Endometrium (tissue), 2 donors: Measurements from ENCODE around the gene TOX2.

Source experiments
- FAIRE-seq: peaks from 2 replicates; lab custom pipeline; 2012; peaks lifted over from hg19 to GRCh38; lab: Jason Lieb, UNC
- donor health status: control.
- donor health status: control.

Gene TOX2

GRCh38 chr20:44064501-44065400, 150.1 kb downstream of the TOX2 start:
- FAIRE-seq = no peak

- FAIRE-seq = no peak
Observed at GRCh38 chr20:44065401-44066340, 151.0 kb downstream of the TOX2 start.

GRCh38 chr20:44066645-44067606, 152.3 kb downstream of the TOX2 start:
- no peak for FAIRE-seq

- no peak for FAIRE-seq
Observed at GRCh38 chr20:44067650-44068081, 153.0 kb downstream of the TOX2 start.

GRCh38 chr20:44068316-44069201, 153.9 kb downstream of the TOX2 start:
- FAIRE-seq = no peak

DNA sequence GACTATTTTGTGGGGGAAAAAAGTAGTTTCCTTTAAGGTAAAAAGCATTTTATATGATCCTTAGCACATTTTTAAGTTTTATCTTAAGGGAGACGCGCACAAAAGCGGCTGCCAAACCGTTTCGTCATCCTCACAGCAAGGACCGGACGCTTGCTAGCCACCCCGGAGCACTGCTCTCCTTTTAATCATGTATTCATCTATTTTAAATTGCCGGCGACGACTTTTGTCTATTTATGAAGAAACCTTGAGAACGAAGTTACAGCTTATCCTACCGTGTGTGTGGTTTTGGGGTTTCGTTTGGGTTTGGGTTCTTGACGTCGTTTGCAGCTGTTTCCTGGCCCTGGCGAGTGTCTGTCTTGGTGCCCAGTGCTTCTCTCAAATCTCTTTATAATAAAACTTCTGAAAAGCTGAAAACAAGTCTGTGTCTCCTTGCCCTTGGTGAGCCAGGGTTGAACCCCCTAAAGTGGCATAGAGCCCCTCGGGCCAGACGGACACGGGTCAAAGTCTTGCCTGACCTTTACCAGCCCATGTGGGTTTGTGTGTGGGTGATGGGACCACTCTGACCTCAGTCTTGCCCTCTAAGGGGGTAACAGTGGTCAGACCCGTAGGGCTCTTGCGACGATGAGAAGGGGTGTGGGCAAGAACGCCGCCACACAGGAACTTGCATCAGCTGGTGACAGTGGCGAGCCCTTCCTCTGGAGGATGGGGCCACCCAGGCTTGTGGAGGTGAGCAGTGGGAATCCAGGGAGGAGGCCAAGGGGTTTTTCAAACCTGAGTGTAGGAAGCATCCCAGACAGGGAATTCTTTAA, 154.8 kb downstream of the TOX2 start:
- FAIRE-seq = no peak

GRCh38 chr20:44070139-44070900, 155.7 kb downstream of the TOX2 start:
- FAIRE-seq = no peak

DNA sequence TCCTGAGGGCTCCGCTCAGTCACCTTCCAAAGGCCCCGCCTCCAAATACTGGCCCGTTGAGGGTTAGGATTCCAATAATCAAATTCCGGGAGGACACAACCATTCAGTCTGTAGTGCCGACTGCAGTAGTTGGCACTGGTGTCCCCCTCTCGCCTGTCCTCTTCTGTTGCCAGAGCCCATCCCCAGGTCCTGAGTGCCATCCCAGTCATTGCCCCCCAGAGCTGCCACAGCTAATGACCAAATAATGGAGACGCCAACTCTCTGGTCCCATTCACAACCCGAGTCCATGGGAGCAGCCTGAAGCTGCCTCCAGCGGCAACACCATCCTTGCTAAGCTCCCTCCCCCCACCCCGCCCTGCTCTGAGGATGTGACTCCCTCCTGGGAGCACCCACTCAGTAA, 156.4 kb downstream of the TOX2 start:
- no peak for FAIRE-seq

GRCh38 chr20:44071526-44072111, 157.0 kb downstream of the TOX2 start:
- no peak for FAIRE-seq

DNA sequence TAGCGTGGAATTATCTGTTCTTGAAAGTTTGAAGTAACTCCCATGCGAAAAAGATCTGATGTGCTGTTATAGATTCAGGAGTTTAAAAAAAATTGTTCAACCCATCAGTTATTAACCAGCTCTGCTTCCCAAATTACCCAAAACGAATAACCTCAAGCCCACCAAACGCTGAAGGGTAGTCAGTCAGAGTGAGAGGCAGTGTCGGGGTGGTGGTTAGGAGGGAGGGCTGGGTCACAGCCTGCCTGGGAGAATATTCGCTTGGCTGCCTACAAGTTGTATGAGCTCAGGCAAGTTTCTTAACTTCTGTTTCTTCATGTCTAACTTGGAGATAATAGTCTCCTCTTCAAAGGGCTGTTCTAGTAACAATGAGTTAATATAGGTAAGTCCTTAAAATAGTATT, 157.7 kb downstream of the TOX2 start:
- no peak for FAIRE-seq

DNA sequence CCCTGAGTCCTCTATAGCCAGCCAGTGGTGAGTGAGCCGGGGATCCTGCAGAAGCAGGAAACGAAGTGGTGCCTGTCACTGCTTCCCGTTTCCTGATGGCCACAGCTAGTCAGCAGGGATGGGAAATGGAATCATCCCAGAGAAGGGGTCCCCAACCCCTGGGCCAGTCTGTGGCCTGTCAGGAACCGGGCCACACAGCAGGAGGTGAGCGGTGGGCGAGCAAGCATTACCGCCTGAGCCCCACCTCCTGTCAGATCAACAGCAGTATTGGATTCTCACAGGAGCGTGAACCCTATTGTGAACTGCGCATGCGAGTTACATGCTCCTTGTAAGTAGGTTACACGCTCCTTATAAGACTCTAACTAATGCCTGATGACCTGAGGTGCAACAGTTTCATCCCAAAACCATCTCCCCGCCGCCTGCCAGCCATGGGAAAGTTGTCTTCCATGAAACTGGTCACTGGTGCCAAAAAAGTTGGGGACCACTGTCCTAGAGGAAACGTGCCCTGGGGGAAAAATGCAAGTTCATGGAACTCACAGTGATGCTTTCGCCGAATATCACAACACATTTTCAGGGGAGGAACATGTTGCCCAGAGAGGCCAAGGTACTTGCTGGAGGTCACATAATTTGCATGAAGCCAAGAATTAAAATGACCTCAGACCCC, 158.5 kb downstream of the TOX2 start:
- no peak for FAIRE-seq

- no peak for FAIRE-seq
Observed at GRCh38 chr20:44073675-44074071, 159.0 kb downstream of the TOX2 start.

GRCh38 chr20:44074252-44075151, 159.8 kb downstream of the TOX2 start:
- no peak for FAIRE-seq

DNA sequence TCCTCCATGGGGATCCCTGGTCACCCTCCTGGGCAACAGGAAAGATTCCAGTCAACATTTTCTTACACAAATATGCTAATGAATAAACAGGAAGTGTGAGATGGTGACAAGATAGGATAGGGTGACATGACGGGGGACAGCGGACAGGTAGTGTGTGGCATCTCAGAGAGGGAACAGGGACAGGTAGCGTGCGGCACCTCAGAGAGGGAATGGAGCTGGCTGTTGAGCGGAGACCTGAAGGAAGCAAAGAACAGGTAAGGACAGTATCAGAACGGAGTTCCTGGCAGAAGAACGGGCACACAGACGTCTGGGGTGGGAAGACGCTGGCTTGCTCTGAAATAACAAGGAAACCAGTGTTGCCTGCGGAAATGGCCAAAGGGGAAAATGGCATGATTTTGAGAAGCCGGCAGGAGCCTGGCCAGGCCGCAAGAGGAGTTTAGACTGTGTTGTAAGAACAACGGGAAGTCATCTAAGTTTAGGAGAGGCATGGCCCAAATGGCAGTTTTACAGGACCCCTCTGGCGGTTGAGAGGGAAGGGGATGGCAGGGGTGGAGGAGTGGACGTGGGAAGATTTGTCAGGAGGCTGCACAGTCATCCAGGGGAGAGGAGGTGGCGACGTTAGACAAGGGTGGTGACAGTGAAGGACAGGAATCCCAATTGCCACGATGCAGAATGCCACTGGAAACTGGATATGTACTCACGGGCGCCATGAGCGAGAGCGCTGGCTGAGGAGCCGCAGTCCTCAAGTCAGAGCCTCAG, 160.7 kb downstream of the TOX2 start:
- no peak for FAIRE-seq

- no peak for FAIRE-seq
Observed at GRCh38 chr20:44075950-44076232, 161.2 kb downstream of the TOX2 start.

DNA sequence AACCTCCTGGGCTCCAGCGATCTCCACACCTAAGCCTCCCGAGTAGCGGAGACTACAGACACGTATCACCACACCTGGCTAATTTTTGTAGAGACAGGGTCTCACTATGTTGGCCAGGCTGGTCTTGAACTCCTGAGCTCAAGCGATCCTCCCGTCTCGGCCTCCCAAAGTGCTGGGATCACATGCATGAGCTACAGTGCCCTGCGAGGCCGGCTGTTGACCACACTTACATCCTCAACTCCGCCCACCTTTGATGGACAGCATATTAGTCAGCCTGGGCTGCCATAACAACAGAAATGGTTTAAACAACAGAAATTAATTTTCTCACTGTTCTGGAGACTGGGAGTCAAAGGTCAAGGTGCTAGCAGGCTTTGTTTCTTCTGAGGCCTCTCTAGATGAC, 164.6 kb downstream of the TOX2 start:
- no peak for FAIRE-seq

DNA sequence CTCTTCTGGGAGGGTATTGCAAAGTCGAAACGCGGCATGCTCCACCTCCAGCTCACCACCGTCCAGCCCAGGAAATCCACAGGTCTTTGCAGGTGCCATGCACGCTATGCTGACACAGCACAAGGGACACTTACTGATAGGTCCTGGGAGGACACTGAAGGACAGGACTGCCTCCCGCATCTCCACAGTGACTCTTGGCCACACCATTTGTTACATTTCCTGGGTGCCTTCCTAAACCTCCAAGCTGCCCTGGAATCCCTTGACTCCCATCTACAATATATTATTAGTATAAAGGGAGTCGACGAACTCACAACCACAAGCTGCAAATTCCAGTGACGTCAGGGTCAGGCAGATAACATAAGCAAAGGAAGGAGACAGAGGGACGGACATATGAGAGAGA, 165.4 kb downstream of the TOX2 start:
- FAIRE-seq = no peak
